Measurements from ENCODE around the gene ARHGAP23. TPM values are rescaled to one million over a fixed set of nuclear protein-coding genes. Genes with fewer than 3 reads are reported as not detected.

The ARHGAP23 gene
- total RNA-seq, 1 donor from 2014 or later = 177 TPM

DNA sequence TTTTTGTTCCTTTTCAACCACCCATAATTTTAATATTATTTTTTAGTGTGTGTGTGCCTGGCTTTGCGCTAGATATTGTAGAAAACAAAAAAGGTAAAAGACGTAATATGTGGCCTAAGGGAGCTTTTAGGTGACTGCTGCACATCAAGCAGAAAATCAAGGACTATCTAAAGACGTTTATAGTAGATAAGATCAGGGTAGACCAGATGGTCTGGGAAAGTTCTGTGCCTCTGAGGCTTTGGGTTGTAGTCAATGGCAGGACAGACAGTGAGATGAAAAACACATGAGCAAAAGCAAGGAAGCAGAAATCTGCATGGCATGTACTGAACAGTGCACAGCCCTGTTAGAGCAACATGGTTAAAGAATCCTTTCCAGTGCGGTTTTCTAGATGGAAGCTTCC, 26.8 kb upstream of the ARHGAP23 start:
- Mint-ChIP-seq H3K36me3 (ENCODE audit: unreplicated experiment) (peaks cover 36% of the 10 kb centered on the region), H3K27ac (ENCODE audit: unreplicated experiment) (no peak overlapping the region), H3K4me3 (ENCODE audit: unreplicated experiment) (no peak overlapping the region), H3K4me1 (ENCODE audit: unreplicated experiment) (no peaks in the 10 kb centered on the region), H3K27me3 (ENCODE audit: unreplicated experiment) (no peaks in the 10 kb centered on the region), H3K9me3 (ENCODE audit: unreplicated experiment) (no peaks in the 10 kb centered on the region)
- DNase-seq (ENCODE audit: extremely low spot score, unreplicated experiment) = no peak
- TF ChIP-seq, protein P1, sequence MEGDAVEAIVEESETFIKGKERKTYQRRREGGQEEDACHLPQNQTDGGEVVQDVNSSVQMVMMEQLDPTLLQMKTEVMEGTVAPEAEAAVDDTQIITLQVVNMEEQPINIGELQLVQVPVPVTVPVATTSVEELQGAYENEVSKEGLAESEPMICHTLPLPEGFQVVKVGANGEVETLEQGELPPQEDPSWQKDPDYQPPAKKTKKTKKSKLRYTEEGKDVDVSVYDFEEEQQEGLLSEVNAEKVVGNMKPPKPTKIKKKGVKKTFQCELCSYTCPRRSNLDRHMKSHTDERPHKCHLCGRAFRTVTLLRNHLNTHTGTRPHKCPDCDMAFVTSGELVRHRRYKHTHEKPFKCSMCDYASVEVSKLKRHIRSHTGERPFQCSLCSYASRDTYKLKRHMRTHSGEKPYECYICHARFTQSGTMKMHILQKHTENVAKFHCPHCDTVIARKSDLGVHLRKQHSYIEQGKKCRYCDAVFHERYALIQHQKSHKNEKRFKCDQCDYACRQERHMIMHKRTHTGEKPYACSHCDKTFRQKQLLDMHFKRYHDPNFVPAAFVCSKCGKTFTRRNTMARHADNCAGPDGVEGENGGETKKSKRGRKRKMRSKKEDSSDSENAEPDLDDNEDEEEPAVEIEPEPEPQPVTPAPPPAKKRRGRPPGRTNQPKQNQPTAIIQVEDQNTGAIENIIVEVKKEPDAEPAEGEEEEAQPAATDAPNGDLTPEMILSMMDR (IDR thresholded peaks at IDR 0.05) = no peak

GRCh38 chr17:38402897-38403296, 25.4 kb upstream of the ARHGAP23 start:
- no peak for DNase-seq (ENCODE audit: extremely low spot score, unreplicated experiment)
- no peak overlapping the region for H3K27ac Mint-ChIP-seq (ENCODE audit: unreplicated experiment)
- H3K9me3 Mint-ChIP-seq (ENCODE audit: unreplicated experiment) = no peaks in the 10 kb centered on the region
- no peaks in the 10 kb centered on the region for H3K27me3 Mint-ChIP-seq (ENCODE audit: unreplicated experiment)
- no peaks in the 10 kb centered on the region for H3K4me1 Mint-ChIP-seq (ENCODE audit: unreplicated experiment)
- TF ChIP-seq, protein P1 (IDR thresholded peaks at IDR 0.05) = no peak
- H3K36me3 Mint-ChIP-seq (ENCODE audit: unreplicated experiment) = peaks cover 26% of the 10 kb centered on the region
- H3K4me3 Mint-ChIP-seq (ENCODE audit: unreplicated experiment) = no peak overlapping the region

GRCh38 chr17:38403491-38403890, 24.8 kb upstream of the ARHGAP23 start:
- peaks cover 26% of the 10 kb centered on the region for H3K36me3 Mint-ChIP-seq (ENCODE audit: unreplicated experiment)
- TF ChIP-seq, protein P1 (IDR thresholded peaks at IDR 0.05) = no peak
- no peak overlapping the region for H3K27ac Mint-ChIP-seq (ENCODE audit: unreplicated experiment)
- no peak overlapping the region for H3K4me3 Mint-ChIP-seq (ENCODE audit: unreplicated experiment)
- H3K4me1 Mint-ChIP-seq (ENCODE audit: unreplicated experiment) = no peaks in the 10 kb centered on the region
- no peaks in the 10 kb centered on the region for H3K27me3 Mint-ChIP-seq (ENCODE audit: unreplicated experiment)
- no peaks in the 10 kb centered on the region for H3K9me3 Mint-ChIP-seq (ENCODE audit: unreplicated experiment)
- no peak for DNase-seq (ENCODE audit: extremely low spot score, unreplicated experiment)

DNA sequence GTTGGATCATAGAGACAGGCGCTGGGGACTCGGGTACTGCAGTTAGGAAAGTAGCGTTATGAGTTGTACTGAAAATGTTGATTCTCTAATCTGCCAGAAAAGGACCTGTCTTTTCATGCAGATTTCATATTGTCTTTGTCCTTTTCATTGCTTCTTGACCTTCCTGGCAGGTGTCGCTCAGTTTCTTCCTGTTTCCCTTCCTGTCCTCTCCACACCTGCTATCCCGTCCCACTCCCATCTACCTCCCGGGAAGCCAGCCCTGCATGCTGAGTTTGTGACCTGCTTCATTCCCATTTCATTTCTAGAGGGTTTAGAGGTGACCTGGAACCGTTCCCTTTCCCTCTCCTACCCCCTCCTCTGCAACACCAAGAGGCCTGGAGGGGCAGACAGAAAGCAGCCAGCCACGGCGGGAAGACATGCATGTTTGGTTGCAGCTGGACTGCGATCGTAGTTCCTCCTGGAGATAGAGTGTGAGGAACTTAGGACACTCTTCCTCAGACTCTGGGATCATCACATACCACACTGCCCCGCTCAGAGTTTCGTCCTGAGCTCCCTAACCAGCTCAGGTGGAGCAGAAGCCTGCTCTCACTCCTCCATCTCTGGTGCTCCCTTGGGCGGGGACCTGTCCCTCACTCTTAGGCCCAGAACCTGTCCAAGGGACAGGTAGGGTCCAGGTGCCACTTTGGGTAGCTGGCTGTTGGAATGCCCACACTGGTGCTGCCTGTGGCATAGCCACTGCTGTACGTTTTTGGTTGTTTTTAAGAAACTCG, 23.9 kb upstream of the ARHGAP23 start:
- Mint-ChIP-seq H3K36me3 (ENCODE audit: unreplicated experiment) (peaks cover 21% of the 10 kb centered on the region), H3K27me3 (ENCODE audit: unreplicated experiment) (no peaks in the 10 kb centered on the region), H3K27ac (ENCODE audit: unreplicated experiment) (no peak overlapping the region), H3K9me3 (ENCODE audit: unreplicated experiment) (no peaks in the 10 kb centered on the region), H3K4me1 (ENCODE audit: unreplicated experiment) (peaks cover 4% of the 10 kb centered on the region), H3K4me3 (ENCODE audit: unreplicated experiment) (no peak overlapping the region)
- TF ChIP-seq, protein P1 (IDR thresholded peaks at IDR 0.05) = no peak
- DNase-seq (ENCODE audit: extremely low spot score, unreplicated experiment) = no peak

GRCh38 chr17:38405654-38406053, 22.6 kb upstream of the ARHGAP23 start:
- H3K4me1 Mint-ChIP-seq (ENCODE audit: unreplicated experiment) = peaks cover 4% of the 10 kb centered on the region
- H3K4me3 Mint-ChIP-seq (ENCODE audit: unreplicated experiment) = no peak overlapping the region
- H3K27ac Mint-ChIP-seq (ENCODE audit: unreplicated experiment) = no peak overlapping the region
- DNase-seq (ENCODE audit: extremely low spot score, unreplicated experiment) = no peak
- H3K9me3 Mint-ChIP-seq (ENCODE audit: unreplicated experiment) = no peaks in the 10 kb centered on the region
- TF ChIP-seq, protein P1 (IDR thresholded peaks at IDR 0.05) = no peak
- H3K36me3 Mint-ChIP-seq (ENCODE audit: unreplicated experiment) = peaks cover 8% of the 10 kb centered on the region
- no peaks in the 10 kb centered on the region for H3K27me3 Mint-ChIP-seq (ENCODE audit: unreplicated experiment)

All from osteocyte (in vitro differentiated cells).